Raji (cell line): ENCODE data around the gene OPRD1.

Experiments used
- POLR2A ChIP-seq: IDR thresholded peaks from 2 replicates; pipeline ENCODE4 v1.6.1; 2011; ENCODE audit warnings: low read depth, low read length, control low read depth; ENCODE audit not compliant: insufficient read depth

The OPRD1 gene

GRCh38 chr1:28890435-28890834, 78.5 kb downstream of the OPRD1 start:
- no peak for TF ChIP-seq POLR2A

GRCh38 chr1:28890836-28891235, 78.9 kb downstream of the OPRD1 start:
- no peak for TF ChIP-seq POLR2A

- TF ChIP-seq POLR2A: no peak
Observed at GRCh38 chr1:28891256-28891655, 79.3 kb downstream of the OPRD1 start.

GRCh38 chr1:28893403-28894102, 81.6 kb downstream of the OPRD1 start:
- no peak for TF ChIP-seq POLR2A

- no peak for TF ChIP-seq POLR2A
Observed at GRCh38 chr1:28894785-28895184, 82.8 kb downstream of the OPRD1 start.

- TF ChIP-seq POLR2A: no peak
Observed at GRCh38 chr1:28895896-28896608, 84.1 kb downstream of the OPRD1 start.

GRCh38 chr1:28896609-28896986, 84.6 kb downstream of the OPRD1 start:
- TF ChIP-seq POLR2A: no peak

- no peak for TF ChIP-seq POLR2A
Observed at GRCh38 chr1:28897789-28898188, 85.8 kb downstream of the OPRD1 start.

- no peak for TF ChIP-seq POLR2A
Observed at GRCh38 chr1:28898405-28898881, 86.5 kb downstream of the OPRD1 start.

- TF ChIP-seq POLR2A: no peak
Observed at GRCh38 chr1:28899267-28899666, 87.3 kb downstream of the OPRD1 start.

GRCh38 chr1:28900562-28900961, 88.6 kb downstream of the OPRD1 start:
- TF ChIP-seq POLR2A: no peak

- TF ChIP-seq POLR2A: no peak
Observed at GRCh38 chr1:28902738-28903137, 90.8 kb downstream of the OPRD1 start.

GRCh38 chr1:28905921-28906666, 94.1 kb downstream of the OPRD1 start:
- TF ChIP-seq POLR2A: no peak

GRCh38 chr1:28909198-28909597, 97.2 kb downstream of the OPRD1 start:
- no peak for TF ChIP-seq POLR2A

GRCh38 chr1:28910379-28911115, 98.6 kb downstream of the OPRD1 start:
- no peak for TF ChIP-seq POLR2A
